ENCODE data around the gene PRKRIP1.

The PRKRIP1 gene

GRCh38 chr7:102431617-102432298, 35.6 kb downstream of the PRKRIP1 start:
- H3K4me1 Mint-ChIP-seq (ENCODE audit: low read depth), result peaks cover 54% of the 10 kb centered on the region
- H3K9me3 Mint-ChIP-seq, result no peaks in the 10 kb centered on the region
- no peaks in the 10 kb centered on the region for H3K27me3 Mint-ChIP-seq (ENCODE audit: low read depth)
- H3K36me3 Mint-ChIP-seq (ENCODE audit: low read depth), result peaks cover 13% of the 10 kb centered on the region
- H3K4me3 Mint-ChIP-seq, result peak overlapping the region; percentile 75
- peak overlapping the region; percentile 96 for H3K27ac Mint-ChIP-seq

GRCh38 chr7:102432442-102433218, 36.5 kb downstream of the PRKRIP1 start:
- peak overlapping the region; percentile 75 for H3K4me3 Mint-ChIP-seq
- no peaks in the 10 kb centered on the region for H3K9me3 Mint-ChIP-seq
- no peaks in the 10 kb centered on the region for H3K27me3 Mint-ChIP-seq (ENCODE audit: low read depth)
- peaks cover 11% of the 10 kb centered on the region for H3K36me3 Mint-ChIP-seq (ENCODE audit: low read depth)
- H3K4me1 Mint-ChIP-seq (ENCODE audit: low read depth), result peaks cover 48% of the 10 kb centered on the region
- peak overlapping the region; percentile 96 for H3K27ac Mint-ChIP-seq

GRCh38 chr7:102433219-102434038, 37.3 kb downstream of the PRKRIP1 start, which contains the start of gene ORAI2:
TSS of gene ORAI2 (plus strand) at chr7:102433575. CDS start at chr7:102438957, 5,382 bp downstream.
- Mint-ChIP-seq H3K36me3 (ENCODE audit: low read depth) (peaks cover 11% of the 10 kb centered on the region), H3K4me3 (peak within 1 kb of the TSS; percentile 90), H3K27me3 (ENCODE audit: low read depth) (no peaks in the 10 kb centered on the region), H3K4me1 (ENCODE audit: low read depth) (peaks cover 44% of the 10 kb centered on the region), H3K9me3 (no peaks in the 10 kb centered on the region), H3K27ac (peak within 1 kb of the TSS; percentile 96)

- Mint-ChIP-seq H3K36me3 (ENCODE audit: low read depth) (peaks cover 11% of the 10 kb centered on the region), H3K27me3 (ENCODE audit: low read depth) (no peaks in the 10 kb centered on the region), H3K9me3 (no peaks in the 10 kb centered on the region), H3K4me1 (ENCODE audit: low read depth) (peaks cover 43% of the 10 kb centered on the region), H3K27ac (peak overlapping the region; percentile 81), H3K4me3 (peak overlapping the region; percentile 90)
Observed at GRCh38 chr7:102434039-102434486, 37.9 kb downstream of the PRKRIP1 start.

- Mint-ChIP-seq H3K9me3 (no peaks in the 10 kb centered on the region), H3K4me1 (ENCODE audit: low read depth) (peaks cover 27% of the 10 kb centered on the region), H3K27ac (no peak overlapping the region), H3K27me3 (ENCODE audit: low read depth) (no peaks in the 10 kb centered on the region), H3K4me3 (peak overlapping the region; percentile 56), H3K36me3 (ENCODE audit: low read depth) (peaks cover 8% of the 10 kb centered on the region)
Observed at GRCh38 chr7:102436118-102436517, 40.0 kb downstream of the PRKRIP1 start.

- Mint-ChIP-seq H3K36me3 (ENCODE audit: low read depth) (peaks cover 14% of the 10 kb centered on the region), H3K9me3 (no peaks in the 10 kb centered on the region), H3K27ac (no peak overlapping the region), H3K4me1 (ENCODE audit: low read depth) (peaks cover 11% of the 10 kb centered on the region), H3K27me3 (ENCODE audit: low read depth) (no peaks in the 10 kb centered on the region), H3K4me3 (no peak overlapping the region)
Observed at GRCh38 chr7:102439963-102440795, 44.0 kb downstream of the PRKRIP1 start.

GRCh38 chr7:102444961-102445673, 49.0 kb downstream of the PRKRIP1 start:
- Mint-ChIP-seq H3K4me3 (no peak overlapping the region), H3K9me3 (no peaks in the 10 kb centered on the region), H3K27me3 (ENCODE audit: low read depth) (no peaks in the 10 kb centered on the region), H3K4me1 (ENCODE audit: low read depth) (peaks cover 2% of the 10 kb centered on the region), H3K27ac (peak overlapping the region; percentile 18), H3K36me3 (ENCODE audit: low read depth) (peaks cover 17% of the 10 kb centered on the region)

- Mint-ChIP-seq H3K4me1 (ENCODE audit: low read depth) (peaks cover 2% of the 10 kb centered on the region), H3K36me3 (ENCODE audit: low read depth) (peaks cover 17% of the 10 kb centered on the region), H3K27me3 (ENCODE audit: low read depth) (no peaks in the 10 kb centered on the region), H3K4me3 (no peak overlapping the region), H3K27ac (peak overlapping the region; percentile 1), H3K9me3 (no peaks in the 10 kb centered on the region)
Observed at GRCh38 chr7:102445674-102446071, 49.5 kb downstream of the PRKRIP1 start.

GRCh38 chr7:102446387-102447156, 50.4 kb downstream of the PRKRIP1 start:
- H3K36me3 Mint-ChIP-seq (ENCODE audit: low read depth), result peaks cover 16% of the 10 kb centered on the region
- no peak overlapping the region for H3K27ac Mint-ChIP-seq
- no peaks in the 10 kb centered on the region for H3K9me3 Mint-ChIP-seq
- no peaks in the 10 kb centered on the region for H3K27me3 Mint-ChIP-seq (ENCODE audit: low read depth)
- peaks cover 2% of the 10 kb centered on the region for H3K4me1 Mint-ChIP-seq (ENCODE audit: low read depth)
- H3K4me3 Mint-ChIP-seq, result no peak overlapping the region

GRCh38 chr7:102447311-102447710, 51.1 kb downstream of the PRKRIP1 start:
- H3K4me3 Mint-ChIP-seq, result no peak overlapping the region
- no peak overlapping the region for H3K27ac Mint-ChIP-seq
- H3K36me3 Mint-ChIP-seq (ENCODE audit: low read depth), result peaks cover 13% of the 10 kb centered on the region
- H3K27me3 Mint-ChIP-seq (ENCODE audit: low read depth), result no peaks in the 10 kb centered on the region
- H3K9me3 Mint-ChIP-seq, result no peaks in the 10 kb centered on the region
- peaks cover 2% of the 10 kb centered on the region for H3K4me1 Mint-ChIP-seq (ENCODE audit: low read depth)

- no peak overlapping the region for H3K4me3 Mint-ChIP-seq
- no peak overlapping the region for H3K27ac Mint-ChIP-seq
- H3K27me3 Mint-ChIP-seq (ENCODE audit: low read depth), result no peaks in the 10 kb centered on the region
- H3K4me1 Mint-ChIP-seq (ENCODE audit: low read depth), result no peaks in the 10 kb centered on the region
- H3K36me3 Mint-ChIP-seq (ENCODE audit: low read depth), result peaks cover 13% of the 10 kb centered on the region
- H3K9me3 Mint-ChIP-seq, result no peaks in the 10 kb centered on the region
Observed at GRCh38 chr7:102449136-102449535, 53.0 kb downstream of the PRKRIP1 start.

GRCh38 chr7:102450242-102450641, 54.1 kb downstream of the PRKRIP1 start:
- no peaks in the 10 kb centered on the region for H3K9me3 Mint-ChIP-seq
- H3K36me3 Mint-ChIP-seq (ENCODE audit: low read depth), result peaks cover 8% of the 10 kb centered on the region
- no peak overlapping the region for H3K27ac Mint-ChIP-seq
- no peaks in the 10 kb centered on the region for H3K4me1 Mint-ChIP-seq (ENCODE audit: low read depth)
- H3K27me3 Mint-ChIP-seq (ENCODE audit: low read depth), result no peaks in the 10 kb centered on the region
- H3K4me3 Mint-ChIP-seq, result no peak overlapping the region

Measured in T-helper 1 cell treated with Interleukin-12 subunit alpha and Interleukin-12 subunit beta and Interleukin-4 antibody, amounts not matched to agents 30 μg/mL and 1 μg/mL, for 36 hours (primary cell).